NCI-H2107 (cell line): Measurements from ENCODE around the gene PGM2L1.
"Not testable (repeated sequence)": the region's sequence is repeated elsewhere in the genome, so short reads cannot be mapped to it uniquely, and the experiment has no call there.

Source experiments
- DNase-seq: peaks from one replicate; lab custom pipeline; 2025; lab: John Stamatoyannopoulos, UW

Gene PGM2L1

DNA sequence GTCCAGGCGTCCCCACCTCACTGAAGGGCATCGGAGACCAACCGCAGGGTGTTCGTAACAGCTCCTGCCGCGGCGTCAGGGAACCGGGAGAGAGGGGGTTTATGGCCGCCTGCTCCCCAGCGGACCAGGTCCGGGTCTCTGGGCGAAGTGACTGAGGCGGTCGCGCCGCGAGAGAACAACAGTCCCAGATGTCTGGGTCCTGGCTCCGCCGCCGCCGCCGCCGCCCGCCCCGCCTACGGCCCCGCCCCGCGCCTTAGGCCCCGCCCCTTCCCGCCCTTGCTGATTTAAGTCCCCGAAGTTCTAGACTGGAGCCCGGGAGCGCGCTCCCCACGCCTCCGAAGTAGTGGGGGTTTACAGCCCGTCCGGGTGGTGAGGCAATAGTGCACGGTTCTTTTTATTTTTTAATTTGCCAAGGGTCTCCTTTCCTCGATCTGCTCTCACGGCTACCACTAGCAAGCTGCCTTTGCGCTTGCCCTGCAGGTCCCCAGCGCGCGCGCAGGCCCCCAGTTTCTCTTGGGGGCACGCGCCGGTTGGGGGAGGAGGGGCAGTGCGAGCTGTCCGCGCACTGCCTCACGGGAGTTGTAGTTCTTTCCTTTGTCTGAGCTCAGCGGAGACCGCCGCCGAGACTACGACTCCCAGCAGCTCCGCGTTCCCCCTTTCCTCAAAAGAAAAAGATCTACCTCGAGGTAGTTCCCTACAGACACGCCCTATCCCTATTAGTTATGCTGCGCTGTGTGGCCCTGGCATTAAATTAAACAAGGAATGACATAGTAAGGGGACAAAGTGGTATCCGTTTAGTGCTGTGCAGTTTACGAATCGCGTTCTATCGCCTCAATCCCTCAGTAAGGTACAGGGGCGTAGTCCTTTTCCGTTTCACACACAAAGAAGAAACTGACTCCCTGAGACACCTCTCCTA is at the start of gene PGM2L1:
TSS of gene PGM2L1 (minus strand) at position 190 of the 916 bp plus-strand sequence. CDS start 272 bp downstream, outside the sequence.
- peak; percentile 86 for DNase-seq

DNA sequence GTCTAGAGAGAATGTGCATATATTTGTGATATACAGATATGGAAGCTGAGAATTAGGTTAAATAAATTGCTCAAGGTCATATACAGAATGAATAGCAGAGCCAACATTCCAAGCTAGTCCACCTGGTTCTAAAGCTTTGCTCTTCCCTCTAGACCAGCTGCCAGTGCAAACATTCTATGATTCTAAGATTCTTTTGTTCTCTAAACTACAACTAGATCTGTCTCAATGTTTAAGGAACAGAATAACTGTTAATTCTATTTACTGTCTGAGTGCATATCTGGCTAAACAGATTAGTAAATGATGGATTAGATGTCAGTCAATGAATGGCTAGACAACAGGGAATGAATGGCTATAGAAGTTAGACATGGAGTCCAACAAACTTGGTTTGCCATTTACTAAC is 49.5 kb upstream of the PGM2L1 start:
- no peak for DNase-seq

DNA sequence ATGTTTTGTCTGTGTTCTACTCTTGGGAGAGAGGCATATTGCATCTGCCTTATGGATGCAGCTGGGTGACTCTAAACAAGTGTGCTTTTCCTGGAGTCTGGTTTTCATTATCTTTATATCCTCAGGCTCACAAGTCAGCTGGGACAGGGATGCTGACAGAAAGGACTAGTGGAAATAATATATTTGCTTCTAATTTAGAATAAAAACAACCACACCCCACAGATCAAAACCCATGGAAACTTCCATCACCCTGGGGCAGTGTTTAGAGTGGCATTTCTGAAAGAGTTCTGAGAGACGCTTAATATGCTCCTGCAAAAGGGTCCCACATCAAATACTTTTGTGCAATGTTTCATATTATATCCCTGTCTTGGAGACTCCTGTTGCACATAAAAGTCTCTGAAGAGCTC is 48.3 kb upstream of the PGM2L1 start:
- no peak for DNase-seq

DNA sequence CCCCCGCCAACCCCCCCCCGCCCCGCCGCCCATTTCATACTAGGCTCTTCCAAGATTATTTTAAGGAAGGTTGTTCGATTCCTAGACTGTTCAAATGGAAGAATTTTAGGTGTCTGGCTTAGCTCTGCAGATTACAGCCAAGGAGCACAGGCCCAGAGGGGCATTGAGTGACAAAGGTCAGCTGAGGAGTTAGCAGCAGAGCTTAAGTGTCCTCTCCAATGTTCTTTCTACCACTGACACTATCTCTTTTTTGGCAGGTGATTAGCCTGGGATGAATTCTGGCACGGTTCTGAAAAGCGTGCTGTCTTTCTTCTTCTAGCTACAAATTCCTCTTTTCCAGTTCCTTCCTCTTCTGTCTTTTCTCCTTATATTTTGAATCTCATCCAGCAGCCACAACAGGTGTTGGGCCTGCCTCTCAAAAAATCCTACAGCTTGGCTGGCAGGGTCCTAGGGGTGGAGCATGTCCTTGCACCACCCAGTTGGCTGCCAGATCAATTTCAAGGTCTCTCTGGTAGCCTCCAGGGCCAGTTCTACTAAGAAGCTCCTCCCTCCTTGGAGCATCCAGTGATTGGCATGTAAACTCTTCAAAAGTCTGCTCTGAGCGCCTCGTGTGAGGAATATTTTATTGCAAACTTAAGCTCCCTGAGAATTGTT is 46.1 kb upstream of the PGM2L1 start:
- DNase-seq, result no peak

DNA sequence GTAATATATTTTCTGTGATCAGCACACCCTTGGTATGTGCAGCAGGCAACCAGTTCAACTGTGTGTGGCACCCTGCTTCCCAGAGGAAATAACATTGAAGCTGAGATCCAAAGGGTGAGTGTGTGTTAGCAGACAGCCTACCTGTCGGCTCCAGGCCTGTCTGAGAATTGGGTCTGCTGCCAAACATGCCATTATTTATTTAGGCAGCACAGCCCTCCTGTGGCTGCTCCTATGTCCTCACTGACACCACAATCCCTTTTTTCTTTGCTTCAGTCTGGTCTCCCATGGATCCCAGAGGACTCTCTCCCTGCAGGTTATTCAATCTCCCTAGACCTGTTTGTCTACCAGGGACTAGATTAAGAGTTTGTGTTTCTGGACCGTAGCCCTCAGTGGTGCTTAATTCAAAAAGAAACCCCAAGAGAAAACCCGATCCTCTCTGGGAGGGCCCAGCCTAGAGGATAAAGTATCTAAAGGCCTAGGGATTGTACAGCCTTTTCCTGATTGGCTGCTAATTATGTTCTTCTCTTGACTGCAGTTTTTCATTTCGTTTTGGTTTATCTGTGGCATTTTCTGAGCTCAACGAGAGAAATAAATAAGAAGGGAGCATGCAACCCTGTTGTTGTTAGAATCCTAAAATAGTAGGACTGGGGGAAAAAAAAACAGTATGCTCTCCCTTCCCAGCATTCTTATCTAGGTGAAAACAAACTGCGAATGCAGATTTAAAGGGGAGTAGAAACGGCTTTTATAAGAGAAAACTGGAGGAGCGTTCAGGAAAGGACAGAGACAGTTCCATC is 45.0 kb upstream of the PGM2L1 start:
- peak; percentile 89 for DNase-seq

DNA sequence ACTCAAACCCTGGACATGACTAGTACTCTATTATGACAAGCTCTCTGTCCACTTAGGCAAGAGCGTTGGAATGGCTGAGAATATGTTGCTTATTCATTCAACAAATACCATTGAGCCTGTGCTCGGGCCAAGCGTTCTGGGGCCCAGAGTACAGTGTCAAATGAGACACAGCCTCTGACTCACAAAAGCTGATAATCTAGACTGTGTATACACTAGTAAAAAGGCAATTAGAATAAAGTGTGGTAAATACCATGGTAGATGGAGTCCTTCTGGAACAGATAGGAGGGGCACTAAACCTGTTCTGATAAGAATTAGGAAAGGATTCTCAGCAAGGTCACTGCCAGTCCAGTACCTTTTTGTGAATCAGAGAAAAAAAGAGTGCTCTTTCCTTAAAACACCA is 44.4 kb upstream of the PGM2L1 start:
- no peak for DNase-seq

DNA sequence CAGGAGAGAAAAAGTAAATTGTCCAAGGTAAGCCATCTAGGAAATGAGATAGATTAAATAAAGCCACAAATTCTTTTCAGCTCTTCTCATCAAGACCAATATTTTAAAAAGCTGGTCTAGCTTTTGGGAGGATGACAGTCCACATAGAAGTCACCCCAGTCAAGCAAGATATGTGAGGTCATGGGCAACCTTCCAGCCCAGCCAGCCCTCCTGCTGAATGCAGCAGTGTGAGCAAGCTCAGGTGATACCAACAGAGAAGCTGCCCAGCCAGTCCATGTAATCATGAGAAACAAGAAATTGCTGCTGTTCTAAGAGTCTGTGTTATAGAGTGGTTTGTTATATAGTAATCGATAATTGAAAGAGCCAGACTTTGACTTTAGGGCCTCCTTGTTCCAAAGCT is 40.4 kb upstream of the PGM2L1 start:
- DNase-seq, result no peak

DNA sequence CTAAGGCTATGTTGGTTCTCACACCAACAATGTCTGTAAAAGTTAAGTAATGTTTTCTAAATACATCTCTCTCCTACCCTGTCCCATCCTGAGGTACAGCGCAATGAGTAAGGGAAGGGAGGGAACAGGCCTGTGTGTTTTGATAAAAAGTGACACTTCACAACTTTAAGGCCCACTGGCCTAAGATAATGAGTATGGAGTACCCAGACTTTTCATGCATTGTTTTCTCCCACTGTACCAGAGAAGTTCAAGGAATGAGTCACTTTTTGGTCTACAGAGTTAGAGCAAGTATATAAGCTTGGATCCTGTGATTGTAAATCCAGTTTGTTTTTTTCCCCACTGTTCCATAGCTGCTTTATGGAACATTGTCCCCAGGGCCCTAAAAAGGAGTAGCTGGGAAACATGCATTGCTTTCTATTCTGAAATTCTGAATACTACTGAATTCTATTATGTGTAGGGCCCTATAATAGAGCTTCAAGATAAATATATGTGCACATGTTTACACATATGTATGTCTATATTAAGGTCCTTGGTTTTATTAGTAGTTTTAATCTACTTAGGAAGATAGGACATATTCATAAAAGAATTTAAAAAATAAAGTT is 39.3 kb upstream of the PGM2L1 start:
- DNase-seq, result no peak

DNA sequence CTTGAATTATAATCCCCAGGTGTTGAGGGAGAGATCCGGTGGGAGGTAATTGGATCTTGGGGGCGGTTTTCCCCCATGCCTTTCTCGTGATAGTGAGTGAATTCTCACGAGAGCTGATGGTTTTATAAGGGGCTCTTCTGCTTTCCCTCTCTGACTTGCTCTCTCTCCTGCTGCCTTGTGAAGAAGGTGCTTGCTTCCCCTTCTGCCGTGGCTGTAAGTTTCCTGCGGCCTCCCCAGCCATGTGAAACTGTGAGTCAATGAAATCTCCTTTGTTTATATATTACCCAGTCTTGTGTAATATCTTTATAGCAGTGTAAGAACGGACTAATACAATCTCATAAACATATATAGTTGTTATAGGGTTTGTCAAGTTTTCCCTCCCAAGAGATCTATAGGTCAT is 36.3 kb upstream of the PGM2L1 start:
- DNase-seq, result no peak

DNA sequence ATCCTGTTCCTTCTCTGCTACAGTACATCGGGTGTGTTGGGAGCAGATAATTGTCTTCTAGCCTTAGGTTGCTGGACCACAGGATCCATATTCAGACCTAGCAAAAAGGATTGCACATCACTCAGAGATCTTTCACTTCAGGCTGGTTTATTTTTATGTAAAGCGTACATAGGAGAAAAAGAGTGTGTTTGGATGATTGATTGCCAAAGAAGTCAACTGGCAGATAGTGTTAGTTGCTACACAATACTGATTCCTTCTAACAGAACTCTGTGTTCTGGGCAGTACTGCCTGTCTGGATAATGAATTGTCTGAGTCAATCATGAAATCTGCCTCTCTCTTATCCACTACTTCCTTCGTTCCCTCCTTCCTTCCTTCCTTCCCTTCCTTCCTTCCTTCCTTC is 31.0 kb upstream of the PGM2L1 start:
- no peak for DNase-seq

DNA sequence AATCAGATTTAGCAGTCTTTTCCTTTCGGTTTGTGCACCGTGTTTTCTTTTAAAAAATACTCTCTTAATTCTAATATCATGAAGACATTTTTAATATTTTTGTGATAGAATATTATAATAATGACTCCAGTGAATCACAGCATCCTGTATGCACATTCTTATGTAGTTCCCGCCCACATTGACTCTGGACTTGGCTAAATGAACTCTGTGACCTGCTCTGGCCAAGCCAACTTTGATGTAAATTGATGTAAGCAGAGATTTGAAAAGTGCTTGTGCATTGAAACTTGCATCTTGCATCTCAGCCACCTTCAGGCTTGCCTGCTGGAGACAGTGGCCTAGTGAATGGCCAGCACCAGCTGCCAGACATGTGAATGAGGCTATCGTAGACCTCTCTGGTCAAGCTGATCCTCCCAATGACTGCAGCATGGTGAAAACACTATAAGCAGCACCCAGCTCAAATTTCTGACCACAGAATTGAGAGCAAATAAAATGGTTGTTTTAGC is 29.2 kb upstream of the PGM2L1 start:
- DNase-seq, result no peak

DNA sequence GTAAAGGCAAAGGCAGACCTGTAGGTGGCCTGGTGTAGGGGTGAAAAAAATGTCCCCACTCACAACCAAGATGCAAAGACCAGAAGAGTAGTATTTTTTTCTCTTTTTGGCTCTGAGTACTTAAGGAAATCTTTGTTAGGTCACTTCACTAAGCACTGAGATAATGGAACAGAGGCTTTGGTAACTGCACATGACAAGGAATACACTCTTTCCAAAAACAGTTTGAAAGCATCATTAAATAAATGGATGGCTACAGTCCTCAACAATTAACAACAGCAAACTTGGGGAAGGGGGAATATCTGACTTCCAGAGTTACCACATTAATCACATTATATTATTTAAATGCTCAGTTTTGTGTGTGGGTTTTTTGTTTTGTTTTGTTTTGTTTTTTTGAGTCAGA is 26.9 kb upstream of the PGM2L1 start:
- DNase-seq, result no peak

DNA sequence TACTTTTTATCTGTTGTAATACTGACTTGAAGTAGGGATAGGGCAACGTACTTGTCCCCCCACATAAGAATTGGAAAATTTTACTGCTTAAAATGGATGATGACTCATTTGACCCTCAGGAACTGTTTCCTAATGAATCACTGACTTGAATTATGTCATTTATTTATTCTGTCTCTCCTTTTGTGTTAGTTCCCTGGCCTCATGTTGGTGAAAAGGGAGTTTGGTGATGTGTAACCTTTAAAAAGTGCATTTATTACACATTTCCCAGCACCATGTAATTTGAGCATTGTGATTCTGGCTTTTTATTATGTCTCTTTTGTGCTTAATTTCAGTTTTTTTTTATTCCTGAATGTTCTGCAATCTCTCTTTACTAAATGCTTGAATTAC is 20.3 kb upstream of the PGM2L1 start:
- DNase-seq, result no peak

DNA sequence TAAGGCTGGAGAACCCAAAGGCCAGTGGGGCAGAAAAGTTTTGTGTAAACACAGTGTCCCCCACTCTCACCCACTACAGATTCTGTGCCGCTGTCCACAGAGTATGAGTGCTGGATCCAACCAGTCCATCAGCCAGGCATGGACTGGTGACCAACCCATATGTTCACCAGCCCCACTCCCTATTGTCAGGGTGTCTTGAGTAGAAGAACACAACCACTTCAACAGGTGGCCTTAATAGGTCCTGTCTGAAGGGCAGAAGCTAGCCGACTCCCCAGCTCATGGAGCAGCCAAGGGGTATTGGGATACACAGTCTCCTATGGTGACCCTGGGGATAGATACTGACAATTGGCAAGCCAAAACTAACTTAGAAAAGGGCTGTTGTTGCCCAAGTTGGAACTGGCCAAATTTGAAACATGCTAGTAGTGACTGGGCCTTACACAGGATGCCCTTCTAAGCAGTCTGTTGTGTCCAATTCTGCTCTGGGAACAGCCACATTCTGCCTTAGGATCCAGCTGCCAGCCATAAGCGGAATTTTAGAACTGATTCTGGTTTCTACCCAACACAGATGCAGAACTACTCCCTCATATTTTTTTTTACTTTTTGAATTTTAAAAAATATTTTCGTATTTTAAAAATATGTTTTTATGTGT is 19.8 kb upstream of the PGM2L1 start:
- no peak for DNase-seq

DNA sequence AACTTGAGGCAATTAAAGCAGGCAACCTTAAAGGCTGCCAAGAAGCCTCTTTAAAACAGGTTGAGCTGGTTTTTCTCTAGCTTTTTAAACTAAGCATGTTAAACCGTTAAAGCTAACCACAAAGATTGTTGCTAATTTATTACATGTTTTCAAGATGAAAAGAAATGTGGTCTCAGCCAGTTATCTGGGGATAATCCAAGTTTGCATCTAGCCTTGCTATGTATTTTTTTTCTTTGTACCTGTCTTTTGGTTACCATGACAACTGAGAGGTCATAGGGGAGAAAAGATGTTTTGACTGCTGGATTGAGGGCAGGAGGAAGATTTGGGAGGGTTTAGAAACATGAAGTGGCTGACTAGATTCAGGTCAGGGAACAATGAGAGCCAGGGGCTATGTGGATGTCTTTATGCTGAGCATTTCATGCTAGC is 19.2 kb upstream of the PGM2L1 start:
- no peak for DNase-seq

DNA sequence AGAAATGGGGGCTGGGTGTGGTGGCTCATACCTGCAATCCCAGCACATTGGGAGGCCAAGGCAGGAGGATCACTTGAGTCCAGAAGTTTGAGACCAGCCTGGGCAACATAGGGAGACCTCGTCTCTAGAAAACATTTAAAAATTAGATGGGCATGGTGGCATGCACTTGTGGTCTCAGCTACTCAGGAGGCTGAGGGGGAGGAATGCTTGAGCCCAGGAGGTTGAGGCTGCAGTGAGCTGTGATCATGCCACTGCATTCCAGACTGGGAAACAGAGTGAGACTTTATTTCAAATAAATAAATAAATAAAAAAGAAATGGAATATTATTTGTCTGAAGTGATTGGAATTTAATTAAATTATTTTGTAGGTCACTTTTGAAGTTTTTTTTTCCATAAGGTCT is 18.7 kb upstream of the PGM2L1 start:
- not testable (repeated sequence) for DNase-seq

DNA sequence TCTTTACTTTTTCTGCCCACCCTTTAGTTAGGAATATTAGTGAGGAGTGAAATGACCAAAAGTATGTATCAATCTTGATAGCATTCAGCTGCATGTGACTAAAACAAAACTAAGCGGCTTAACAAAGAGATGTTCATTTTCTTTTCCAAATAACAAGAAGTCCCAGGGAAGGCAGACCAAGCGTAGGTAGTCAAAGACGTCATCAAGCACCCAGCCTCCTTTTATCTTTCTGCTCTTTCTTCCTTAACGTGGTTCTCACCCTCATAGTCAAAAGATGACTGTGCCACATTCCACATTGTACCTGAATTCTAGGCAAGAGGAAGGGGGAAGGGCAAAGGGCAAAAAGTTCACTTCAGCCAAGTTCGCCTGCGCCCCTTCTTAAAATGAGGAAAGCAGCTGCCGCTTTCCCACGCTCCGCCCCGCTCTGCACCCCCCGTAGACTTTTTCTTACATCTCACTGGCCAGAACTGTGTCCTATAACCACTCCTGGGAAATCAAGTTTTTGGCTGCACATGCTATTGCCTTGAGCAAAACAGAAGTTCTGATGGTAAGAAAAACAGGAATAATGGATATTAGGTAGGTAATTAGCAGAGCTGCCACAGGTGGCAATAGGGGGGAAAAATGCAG is 14.6 kb upstream of the PGM2L1 start:
- DNase-seq, result no peak

DNA sequence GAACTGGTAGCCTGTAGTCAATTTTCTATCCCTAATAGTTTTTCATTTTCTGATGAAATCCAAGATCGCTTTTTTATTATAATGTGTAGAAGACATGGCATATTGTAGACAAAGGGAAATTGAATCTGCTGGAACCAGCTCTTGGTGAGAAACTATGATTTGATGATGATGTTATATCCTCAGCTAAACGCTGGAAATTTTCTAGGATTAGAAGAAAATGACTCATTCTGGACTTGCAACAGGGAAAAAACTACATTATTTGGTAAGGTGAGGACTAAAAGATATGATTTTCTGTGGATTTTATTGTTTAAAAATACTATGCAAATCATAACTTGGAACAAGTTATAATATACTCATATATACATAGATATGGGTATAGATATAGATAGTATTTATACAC is 14.1 kb upstream of the PGM2L1 start:
- no peak for DNase-seq

DNA sequence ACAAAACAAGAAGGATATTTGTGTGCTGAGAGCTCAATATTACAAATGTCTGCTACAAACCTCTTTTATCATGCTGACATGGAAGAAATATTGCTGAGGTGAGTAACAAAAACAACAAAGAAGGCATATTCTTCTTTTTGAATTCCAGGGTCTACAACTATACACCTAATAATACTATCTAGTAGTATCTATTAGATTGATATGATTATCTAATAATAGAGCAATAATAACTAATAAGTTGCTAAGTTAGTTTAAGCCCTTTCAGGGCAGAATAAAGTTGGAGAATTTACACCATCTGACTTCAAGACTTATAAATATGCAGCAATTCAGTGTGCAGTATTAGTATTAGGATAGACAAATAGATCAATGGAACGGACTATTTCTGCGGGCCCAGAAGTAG is 11.4 kb upstream of the PGM2L1 start:
- DNase-seq, result no peak

DNA sequence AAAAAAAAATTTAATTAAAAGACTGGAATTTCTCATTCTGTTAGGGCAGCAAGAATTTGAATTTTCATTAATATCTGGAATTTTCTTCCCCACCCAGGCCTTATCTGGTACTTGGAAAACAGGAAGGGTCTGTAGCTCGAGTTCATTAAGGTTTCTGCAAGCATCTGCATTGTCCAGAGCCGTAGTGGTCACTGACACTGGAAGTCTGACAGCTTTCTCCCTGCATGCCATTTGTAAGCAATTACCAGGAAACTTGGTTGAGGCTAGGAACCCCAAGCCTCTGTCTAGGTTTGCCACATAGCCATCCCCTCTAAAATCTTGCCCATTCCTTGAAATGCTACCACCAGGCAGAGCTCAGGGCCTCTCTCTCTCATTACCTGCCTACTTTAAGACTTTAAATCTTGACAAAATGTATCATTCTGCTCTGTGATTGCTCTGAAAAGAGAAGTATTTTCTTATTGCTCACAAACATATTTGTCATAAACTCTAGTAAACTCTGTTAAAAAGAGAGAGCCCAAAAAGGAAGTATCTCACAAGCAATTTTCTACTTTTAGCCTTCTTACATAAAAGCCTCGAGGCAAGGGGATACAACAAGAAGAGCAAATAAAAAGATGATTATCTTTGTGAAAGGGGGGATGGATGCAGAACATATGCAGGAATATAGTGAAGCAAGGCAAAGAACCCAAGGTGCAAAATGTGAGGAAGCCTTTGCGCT is 5.5 kb upstream of the PGM2L1 start:
- DNase-seq, result no peak
